DND-41 (cell line): Measurements from ENCODE around the gene EGFLAM.

Experiments
- ATAC-seq: fragments of 200-7000 bp; cut with Tn5 transposase; 3 replicates; pipeline ENCODE4 v1.9.1; 2021; ENCODE audit warnings: low read depth; ENCODE audit not compliant: insufficient read depth
- DNase-seq: peaks from one replicate; pipeline ENCODE4 v3.0.0-alpha.2; 2020
- H2AFZ ChIP-seq: 2 replicates; pipeline ENCODE4 v1.6.0; 2012; ENCODE audit warnings: low read depth, low read length
- H3K27ac ChIP-seq: 2 replicates; pipeline ENCODE4 v1.5.1; 2012; ENCODE audit warnings: low read length, inconsistent platforms
- H3K27me3 ChIP-seq: fragments of 200-600 bp; sonication (generic); 2 replicates; pipeline ENCODE4 v1.6.0; 2012; ENCODE audit warnings: low read length, mild to moderate bottlenecking, inconsistent platforms; ENCODE audit not compliant: insufficient read depth, poor library complexity
- H3K36me3 ChIP-seq: 2 replicates; pipeline ENCODE4 v1.5.1; 2012; ENCODE audit warnings: low read length, inconsistent platforms; ENCODE audit not compliant: insufficient read depth
- H3K4me1 ChIP-seq: 2 replicates; pipeline ENCODE4 v1.5.1; 2012; ENCODE audit warnings: mild to moderate bottlenecking, low read length; ENCODE audit not compliant: insufficient read depth
- H3K4me2 ChIP-seq: 2 replicates; pipeline ENCODE4 v1.6.0; 2012; ENCODE audit warnings: mild to moderate bottlenecking, moderate library complexity, low read length, inconsistent platforms; ENCODE audit not compliant: insufficient read depth
- H3K4me3 ChIP-seq, 2 experiments: fragments of 200-600 bp in 1 of 2; shearing (Covaris generic) in 1 of 2; 2 replicates each; pipeline ENCODE4 v1.5.1; 2012 to 2016; ENCODE audit warnings: inconsistent platforms in 2 of 2, low read length in 2 of 2, mild to moderate bottlenecking in 2 of 2, low read depth in 1 of 2, moderate library complexity in 1 of 2
- H3K79me2 ChIP-seq: 2 replicates; pipeline ENCODE4 v1.6.0; 2012; ENCODE audit warnings: low read length, inconsistent platforms; ENCODE audit not compliant: insufficient read depth
- H3K9ac ChIP-seq: 2 replicates; pipeline ENCODE4 v1.6.0; 2012; ENCODE audit warnings: low read depth, mild to moderate bottlenecking, inconsistent platforms, low read length, moderate library complexity
- H3K9me3 ChIP-seq: 2 replicates; pipeline ENCODE4 v1.5.1; 2012; ENCODE audit warnings: low read length, moderate library complexity, mild to moderate bottlenecking, inconsistent platforms; ENCODE audit not compliant: insufficient read depth, severe bottlenecking
- H4K20me1 ChIP-seq: 2 replicates; pipeline ENCODE4 v1.6.0; 2012; ENCODE audit warnings: low read length; ENCODE audit not compliant: insufficient read depth
- CTCF ChIP-seq: IDR thresholded peaks from 2 replicates; pipeline ENCODE4 v1.5.1; 2012; ENCODE audit warnings: borderline replicate concordance, low read length, moderate library complexity, mild to moderate bottlenecking; ENCODE audit not compliant: poor library complexity, severe bottlenecking; ENCODE audit errors: extremely low read depth
- EZH2 ChIP-seq: IDR thresholded peaks from 3 replicates; pipeline ENCODE4 v1.6.1; 2012; ENCODE audit warnings: borderline replicate concordance, low read depth, mild to moderate bottlenecking, moderate library complexity, low read length, inconsistent platforms; ENCODE audit not compliant: severe bottlenecking

Gene EGFLAM

GRCh38 chr5:38211354-38211710 lies 47.0 kb upstream of the EGFLAM start:
- TF ChIP-seq EZH2 = no peak
- no peak for TF ChIP-seq CTCF
- no peak for DNase-seq
- no peak overlapping the region for H3K27ac ChIP-seq
- H3K79me2 ChIP-seq = no peaks in the 10 kb centered on the region
- ATAC-seq = no peak
- no peaks in the 10 kb centered on the region for H4K20me1 ChIP-seq
- no peaks in the 10 kb centered on the region for H3K36me3 ChIP-seq
- no peak overlapping the region for H3K4me2 ChIP-seq
- H3K9ac ChIP-seq = no peak overlapping the region
- no peak overlapping the region for H2AFZ ChIP-seq
- no peak overlapping the region for H3K4me3 ChIP-seq
- H3K9me3 ChIP-seq = no peaks in the 10 kb centered on the region
- H3K4me1 ChIP-seq = no peaks in the 10 kb centered on the region
- H3K27me3 ChIP-seq = peaks cover 4% of the 10 kb centered on the region

GRCh38 chr5:38212307-38212706 lies 46.1 kb upstream of the EGFLAM start:
- no peak overlapping the region for H2AFZ ChIP-seq
- H3K9ac ChIP-seq = no peak overlapping the region
- H3K27ac ChIP-seq = no peak overlapping the region
- H3K9me3 ChIP-seq = no peaks in the 10 kb centered on the region
- no peaks in the 10 kb centered on the region for H3K79me2 ChIP-seq
- no peaks in the 10 kb centered on the region for H3K4me1 ChIP-seq
- no peak overlapping the region for H3K4me3 ChIP-seq
- no peak overlapping the region for H3K4me2 ChIP-seq
- DNase-seq (no peak), ATAC-seq (no peak)
- H3K27me3 ChIP-seq = peaks cover 4% of the 10 kb centered on the region
- TF ChIP-seq EZH2 (no peak), CTCF (no peak)
- H4K20me1 ChIP-seq = no peaks in the 10 kb centered on the region
- H3K36me3 ChIP-seq = no peaks in the 10 kb centered on the region

GRCh38 chr5:38226091-38226490 lies 32.3 kb upstream of the EGFLAM start:
- Histone ChIP-seq H3K4me3 (no peak overlapping the region), H3K27me3 (no peaks in the 10 kb centered on the region), H4K20me1 (no peaks in the 10 kb centered on the region), H2AFZ (no peak overlapping the region), H3K4me1 (no peaks in the 10 kb centered on the region), H3K9ac (no peak overlapping the region), H3K27ac (no peak overlapping the region), H3K79me2 (no peaks in the 10 kb centered on the region), H3K36me3 (no peaks in the 10 kb centered on the region), H3K9me3 (no peaks in the 10 kb centered on the region), H3K4me2 (no peak overlapping the region)
- ATAC-seq (no peak), DNase-seq (no peak)
- no peak for TF ChIP-seq CTCF
- TF ChIP-seq EZH2 = no peak

- Histone ChIP-seq H3K27me3 (no peaks in the 10 kb centered on the region), H3K36me3 (no peaks in the 10 kb centered on the region)
- DNase-seq = no peak
Observed at GRCh38 chr5:38228914-38229313, 29.4 kb upstream of the EGFLAM start.

More at GRCh38 chr5:38228914-38229313, 29.4 kb upstream of the EGFLAM start:
- no peaks in the 10 kb centered on the region for H3K9me3 ChIP-seq
- ATAC-seq = no peak
- H3K9ac ChIP-seq = no peak overlapping the region
- TF ChIP-seq CTCF = no peak
- TF ChIP-seq EZH2 = no peak
- H3K4me2 ChIP-seq = no peak overlapping the region
- no peak overlapping the region for H3K27ac ChIP-seq
- no peaks in the 10 kb centered on the region for H3K4me1 ChIP-seq
- H2AFZ ChIP-seq = no peak overlapping the region
- no peaks in the 10 kb centered on the region for H3K79me2 ChIP-seq
- no peak overlapping the region for H3K4me3 ChIP-seq
- no peaks in the 10 kb centered on the region for H4K20me1 ChIP-seq
